Rectal smooth muscle tissue (tissue), 1 donor: ENCODE results near the gene EFCAB6.

ENCODE experiments used
- H3K27ac ChIP-seq: one replicate; pipeline ENCODE4 v1.7.0; 2013; ENCODE audit warnings: low read depth, low read length, inconsistent platforms
- H3K27me3 ChIP-seq: one replicate; pipeline ENCODE4 v1.7.0; 2013; ENCODE audit warnings: low read length; ENCODE audit not compliant: control insufficient read depth, insufficient read depth
- H3K36me3 ChIP-seq: one replicate; pipeline ENCODE4 v1.7.0; 2013; ENCODE audit warnings: low read length; ENCODE audit not compliant: control insufficient read depth, insufficient read depth
- H3K4me1 ChIP-seq: one replicate; pipeline ENCODE4 v1.7.0; 2013; ENCODE audit warnings: low read length; ENCODE audit not compliant: control insufficient read depth, insufficient read depth
- H3K4me3 ChIP-seq: one replicate; pipeline ENCODE4 v1.7.0; 2013; ENCODE audit warnings: low read length
- H3K9ac ChIP-seq: one replicate; pipeline ENCODE4 v1.7.0; 2013; ENCODE audit warnings: low read length

Gene EFCAB6

DNA sequence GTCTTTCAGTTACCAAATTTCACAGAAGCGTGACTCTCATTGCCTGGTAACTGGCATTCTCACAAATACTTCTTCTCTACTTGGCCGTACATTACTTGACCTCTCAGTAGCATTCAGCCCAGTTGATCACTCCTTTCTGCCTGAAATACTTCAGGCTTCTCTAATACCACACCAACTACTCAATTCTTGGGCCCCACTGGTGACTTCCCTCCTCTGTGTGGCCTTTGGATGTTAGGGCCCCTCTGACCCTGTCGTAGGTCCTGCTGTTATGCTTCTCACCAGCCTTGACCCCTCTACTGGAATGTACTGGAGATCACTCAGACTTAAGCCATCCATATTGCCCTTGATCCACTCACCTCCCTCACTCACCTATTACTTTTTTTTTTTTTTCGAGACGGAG lies 2.2 kb upstream of the EFCAB6 start:
- Histone ChIP-seq H3K27ac (no peak overlapping the region), H3K36me3 (no peaks in the 10 kb centered on the region), H3K27me3 (peaks cover 1% of the 10 kb centered on the region), H3K4me3 (no peak overlapping the region), H3K4me1 (peaks cover 4% of the 10 kb centered on the region), H3K9ac (no peak overlapping the region)

DNA sequence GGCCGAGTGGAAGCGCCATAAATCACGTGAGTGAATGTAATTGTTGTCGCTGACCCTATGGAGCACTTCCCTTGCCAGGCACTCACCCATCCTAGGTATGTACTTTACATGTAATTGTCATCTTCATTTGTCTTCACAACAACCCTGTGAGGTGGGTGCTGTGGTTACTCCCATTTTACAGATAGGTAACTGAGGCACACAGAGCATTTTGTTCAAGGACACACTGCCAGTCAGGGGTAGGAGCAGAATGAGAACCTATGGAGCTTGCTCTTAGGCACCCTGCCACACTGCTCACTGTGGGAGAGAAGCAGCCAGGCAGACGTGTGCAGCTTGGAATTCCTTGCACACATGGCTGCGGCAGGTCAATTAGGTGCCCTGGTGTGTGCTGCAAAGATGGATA lies 785 bp upstream of the EFCAB6 start:
- Histone ChIP-seq H3K9ac (peak overlapping the region; percentile 79), H3K4me1 (peaks cover 4% of the 10 kb centered on the region), H3K27ac (no peak overlapping the region), H3K27me3 (no peaks in the 10 kb centered on the region), H3K36me3 (no peaks in the 10 kb centered on the region), H3K4me3 (peak overlapping the region; percentile 69)

DNA sequence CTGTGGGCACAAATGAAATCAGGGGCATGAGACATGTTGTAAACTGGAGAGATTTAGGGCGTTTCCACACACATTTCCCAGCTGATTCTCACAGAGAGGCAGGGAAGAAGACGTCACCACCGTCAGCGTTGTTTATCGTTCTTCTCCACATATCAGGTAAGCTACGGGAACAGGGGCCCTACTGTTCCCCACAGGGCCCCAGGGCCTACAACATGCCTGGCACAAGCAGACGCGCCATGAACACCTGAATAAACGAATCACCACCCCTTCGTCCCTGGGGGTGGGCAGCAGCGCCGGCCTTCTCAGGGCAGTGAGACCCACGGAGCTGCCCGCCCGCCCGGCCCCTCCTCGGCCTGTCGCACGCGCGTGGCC lies 342 bp downstream of the EFCAB6 start:
- no peaks in the 10 kb centered on the region for H3K27me3 ChIP-seq
- peak overlapping the region; percentile 3 for H3K9ac ChIP-seq
- peak overlapping the region; percentile 61 for H3K27ac ChIP-seq
- H3K4me3 ChIP-seq, result peak overlapping the region; percentile 69
- H3K36me3 ChIP-seq, result no peaks in the 10 kb centered on the region
- H3K4me1 ChIP-seq, result peaks cover 4% of the 10 kb centered on the region

DNA sequence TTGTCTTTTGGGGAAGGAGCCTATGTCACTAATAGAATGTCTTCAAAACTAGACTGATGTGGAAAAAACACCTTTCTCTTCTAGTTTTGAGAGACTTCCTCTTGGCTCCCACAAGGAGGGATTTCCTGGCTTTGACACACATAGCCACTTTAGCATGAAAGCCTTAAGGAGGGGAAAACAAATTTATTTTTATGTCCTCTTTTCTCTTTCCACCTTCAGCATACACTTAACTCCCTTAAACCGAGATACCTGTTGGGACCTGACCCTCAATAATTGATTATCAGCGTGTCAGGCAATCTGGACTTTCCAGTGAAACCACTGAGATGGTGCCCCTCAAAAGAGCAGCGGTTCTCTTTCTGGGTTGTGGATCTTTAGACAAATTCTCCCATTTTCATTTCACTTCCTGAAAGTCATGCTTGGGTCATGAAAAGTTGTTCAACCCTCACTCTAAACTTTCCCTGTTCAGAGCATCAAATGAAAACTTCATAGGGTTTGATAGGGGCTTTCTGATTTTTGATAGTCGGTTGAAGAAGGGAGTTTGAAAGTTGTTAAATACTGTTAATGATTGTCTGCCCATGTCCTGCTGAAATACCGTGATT lies 9.1 kb downstream of the EFCAB6 start:
- no peaks in the 10 kb centered on the region for H3K36me3 ChIP-seq
- no peaks in the 10 kb centered on the region for H3K27me3 ChIP-seq
- H3K27ac ChIP-seq, result no peak overlapping the region
- H3K9ac ChIP-seq, result no peak overlapping the region
- H3K4me3 ChIP-seq, result no peak overlapping the region
- H3K4me1 ChIP-seq, result no peaks in the 10 kb centered on the region

DNA sequence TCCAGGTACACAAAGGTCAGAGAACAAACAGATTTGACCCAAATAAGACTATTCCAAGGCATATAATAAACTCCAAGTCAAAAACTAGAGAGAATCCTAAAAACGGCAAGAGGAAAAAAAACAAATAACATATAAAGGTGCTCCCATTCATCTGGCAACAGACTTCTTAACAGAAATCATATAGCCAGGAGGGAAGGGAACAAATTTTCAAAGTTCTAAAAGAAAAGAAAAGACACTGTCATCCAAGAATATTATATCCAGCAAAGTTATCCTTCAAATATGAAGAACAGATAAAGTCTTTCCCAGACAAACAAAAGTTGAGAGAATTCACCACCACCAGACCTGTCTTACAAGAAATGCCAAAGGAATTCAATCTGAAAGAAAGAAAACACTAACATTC lies 11.1 kb downstream of the EFCAB6 start:
- Histone ChIP-seq H3K36me3 (no peaks in the 10 kb centered on the region), H3K27me3 (no peaks in the 10 kb centered on the region), H3K4me1 (peaks cover 5% of the 10 kb centered on the region), H3K9ac (no peak overlapping the region), H3K27ac (no peak overlapping the region), H3K4me3 (no peak overlapping the region)

DNA sequence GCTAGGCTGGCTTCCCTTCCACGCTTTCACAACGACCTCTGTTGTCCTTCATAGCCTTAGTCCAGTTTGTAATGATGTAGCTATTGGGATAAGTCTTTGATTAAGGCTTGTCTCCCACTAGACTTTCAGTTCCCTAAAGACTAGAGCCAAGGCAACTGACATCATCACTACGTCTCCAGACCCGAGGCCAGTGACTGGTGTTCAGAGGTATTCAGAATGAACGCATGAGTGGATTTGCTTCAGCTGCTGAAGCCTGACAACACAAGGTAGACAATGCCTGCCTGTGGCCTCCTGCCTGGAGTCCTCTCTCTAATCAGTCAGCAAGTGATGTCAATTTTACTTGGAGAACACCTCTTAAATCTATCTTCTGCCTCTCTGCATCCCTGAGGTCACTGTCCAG lies 13.6 kb downstream of the EFCAB6 start:
- Histone ChIP-seq H3K27ac (no peak overlapping the region), H3K36me3 (no peaks in the 10 kb centered on the region), H3K27me3 (no peaks in the 10 kb centered on the region), H3K9ac (no peak overlapping the region), H3K4me1 (peaks cover 7% of the 10 kb centered on the region), H3K4me3 (no peak overlapping the region)

DNA sequence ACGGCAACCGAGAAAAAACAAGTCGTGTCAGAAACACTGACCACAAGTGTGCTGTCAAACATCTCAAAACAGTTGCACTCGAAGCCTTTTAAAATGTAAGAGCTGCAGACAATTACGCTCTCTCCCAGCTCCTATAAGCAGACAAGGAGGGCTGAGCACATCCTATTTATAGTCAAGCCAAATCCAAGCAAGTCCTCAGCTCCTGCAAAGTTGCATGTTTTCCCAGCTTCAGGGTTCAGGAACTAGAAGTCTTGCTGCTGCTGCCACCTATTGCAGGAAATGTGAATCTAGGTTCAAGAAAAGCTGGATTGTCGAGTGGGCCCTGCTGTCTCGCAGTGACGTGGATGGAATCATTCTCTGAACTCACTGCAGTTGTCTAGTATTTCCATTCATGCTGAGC lies 15.5 kb downstream of the EFCAB6 start:
- H3K27me3 ChIP-seq, result no peaks in the 10 kb centered on the region
- no peak overlapping the region for H3K27ac ChIP-seq
- no peak overlapping the region for H3K4me3 ChIP-seq
- peaks cover 7% of the 10 kb centered on the region for H3K4me1 ChIP-seq
- no peaks in the 10 kb centered on the region for H3K36me3 ChIP-seq
- no peak overlapping the region for H3K9ac ChIP-seq

DNA sequence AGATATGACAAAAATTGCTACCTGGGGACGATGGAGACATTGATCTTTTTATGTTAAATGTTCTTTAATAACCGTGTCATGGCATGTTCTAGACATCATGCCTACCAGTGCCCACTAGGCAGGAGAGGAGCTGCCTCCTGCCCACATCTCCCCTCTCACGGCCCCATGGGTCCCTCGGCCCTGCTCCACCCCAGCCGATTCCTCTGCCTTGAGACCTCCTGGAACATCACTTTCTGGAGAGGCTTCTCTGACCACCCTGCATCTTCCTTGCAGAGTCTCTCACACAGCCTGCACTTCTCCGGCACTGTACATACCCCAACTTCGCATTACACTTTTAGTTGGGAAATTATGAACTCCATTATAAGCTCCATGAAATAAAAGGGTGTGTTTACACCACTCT lies 16.8 kb downstream of the EFCAB6 start:
- Histone ChIP-seq H3K4me3 (no peak overlapping the region), H3K9ac (no peak overlapping the region), H3K36me3 (no peaks in the 10 kb centered on the region), H3K27me3 (no peaks in the 10 kb centered on the region), H3K27ac (no peak overlapping the region), H3K4me1 (peaks cover 7% of the 10 kb centered on the region)

DNA sequence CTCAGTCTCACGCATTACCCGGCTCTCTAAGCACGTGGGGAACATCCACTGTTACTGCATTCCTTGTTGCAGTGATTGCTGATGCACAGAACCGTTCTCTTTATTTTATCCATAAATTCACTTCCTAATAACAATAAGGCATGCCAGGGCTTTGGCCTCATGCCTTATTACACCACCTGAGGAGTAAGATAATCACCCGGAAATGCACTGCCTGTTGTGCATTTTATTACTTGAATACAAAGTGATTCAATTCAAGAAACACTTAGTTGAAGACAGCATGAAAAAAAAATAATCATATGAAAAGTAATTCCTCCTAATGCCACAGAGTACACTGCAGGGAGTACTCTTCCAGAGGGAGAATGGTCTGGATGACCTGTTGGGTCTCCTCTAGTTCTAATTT lies 19.2 kb downstream of the EFCAB6 start:
- Histone ChIP-seq H3K4me1 (peaks cover 7% of the 10 kb centered on the region), H3K27ac (no peak overlapping the region), H3K36me3 (no peaks in the 10 kb centered on the region), H3K9ac (no peak overlapping the region), H3K27me3 (no peaks in the 10 kb centered on the region), H3K4me3 (no peak overlapping the region)

DNA sequence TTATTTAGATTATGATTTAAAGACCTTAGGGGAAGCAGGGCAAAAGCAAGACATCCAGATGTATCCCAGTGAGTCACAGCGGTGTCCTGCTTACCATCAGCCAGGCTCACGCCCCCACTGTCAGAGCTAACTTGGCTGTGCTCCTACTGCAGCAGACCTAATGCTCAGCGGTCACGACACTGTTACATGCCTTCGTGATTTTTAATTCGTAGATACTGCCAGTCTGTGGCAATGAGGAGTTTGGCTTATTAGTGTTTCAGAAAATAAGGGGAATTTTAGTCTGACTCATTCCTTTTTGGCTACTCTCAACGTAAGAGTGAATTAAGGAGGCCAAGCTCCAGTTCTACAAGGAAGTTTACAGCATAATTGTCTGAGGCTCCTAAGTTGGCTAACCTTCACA lies 22.7 kb downstream of the EFCAB6 start:
- no peaks in the 10 kb centered on the region for H3K4me1 ChIP-seq
- no peaks in the 10 kb centered on the region for H3K27me3 ChIP-seq
- peak overlapping the region; percentile 18 for H3K27ac ChIP-seq
- H3K9ac ChIP-seq, result no peak overlapping the region
- H3K36me3 ChIP-seq, result no peaks in the 10 kb centered on the region
- no peak overlapping the region for H3K4me3 ChIP-seq

DNA sequence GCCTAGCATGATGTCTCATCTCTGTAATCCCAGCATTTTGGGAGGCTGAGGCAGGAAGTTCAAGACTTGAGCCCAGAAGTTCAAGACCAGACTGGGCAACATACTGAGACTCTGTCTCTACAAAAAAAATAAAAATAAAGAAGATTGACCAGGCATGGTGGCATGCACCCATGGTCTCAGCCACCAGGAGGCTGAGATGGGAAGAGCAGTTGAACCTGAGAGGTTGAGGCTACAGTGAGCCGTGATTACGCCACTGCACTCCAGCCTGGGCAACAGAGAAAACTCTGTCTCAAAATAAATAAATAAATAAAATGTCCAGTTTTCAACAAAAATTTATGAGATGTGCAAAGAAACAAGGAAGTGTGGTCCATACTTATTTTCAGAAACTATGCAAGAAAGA lies 28.3 kb downstream of the EFCAB6 start:
- H3K36me3 ChIP-seq, result no peaks in the 10 kb centered on the region
- H3K9ac ChIP-seq, result no peak overlapping the region
- H3K27me3 ChIP-seq, result no peaks in the 10 kb centered on the region
- H3K27ac ChIP-seq, result no peak overlapping the region
- no peak overlapping the region for H3K4me3 ChIP-seq
- no peaks in the 10 kb centered on the region for H3K4me1 ChIP-seq

DNA sequence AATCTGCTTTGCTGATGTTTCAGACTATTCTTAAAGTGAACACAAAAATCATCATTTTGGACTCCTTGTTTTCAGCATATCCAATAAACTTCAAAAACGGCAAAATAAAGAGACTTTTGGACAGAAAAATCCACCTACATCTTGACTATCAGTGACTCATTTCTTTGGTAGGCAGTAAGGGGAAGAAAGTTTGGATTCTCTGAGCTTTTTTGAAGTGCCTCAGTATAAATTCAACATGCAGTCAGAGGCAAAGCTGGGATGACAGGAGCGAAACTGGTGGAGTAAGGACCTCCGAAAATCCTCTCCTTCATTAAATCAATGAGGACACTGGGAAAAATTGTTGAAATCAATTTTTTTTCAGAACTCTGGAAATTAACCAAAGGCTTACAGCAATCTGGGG lies 29.7 kb downstream of the EFCAB6 start:
- Histone ChIP-seq H3K36me3 (no peaks in the 10 kb centered on the region), H3K4me1 (no peaks in the 10 kb centered on the region), H3K4me3 (no peak overlapping the region), H3K27ac (no peak overlapping the region), H3K9ac (no peak overlapping the region), H3K27me3 (no peaks in the 10 kb centered on the region)

DNA sequence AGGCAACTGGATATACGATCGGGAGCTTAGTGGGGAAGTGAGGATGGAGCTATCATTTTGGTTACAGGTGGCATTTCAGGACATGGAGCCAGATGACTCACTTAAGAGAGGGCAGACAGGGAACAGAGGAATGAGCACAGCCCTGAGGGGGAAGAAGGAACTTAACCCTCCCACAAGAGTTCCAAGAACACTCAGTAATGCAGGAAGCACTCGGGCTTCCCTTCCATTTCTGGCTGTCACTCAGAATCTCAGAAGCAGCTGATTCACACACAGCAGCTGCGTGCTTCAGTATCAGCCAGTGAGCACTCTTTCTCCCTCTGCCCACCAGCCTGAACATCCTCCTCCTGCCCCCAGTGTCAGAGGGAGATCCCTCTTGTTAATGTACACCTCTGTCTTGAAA lies 34.8 kb downstream of the EFCAB6 start:
- Histone ChIP-seq H3K9ac (no peak overlapping the region), H3K27ac (no peak overlapping the region), H3K36me3 (no peaks in the 10 kb centered on the region)

More for the DNA sequence above, 34.8 kb downstream of the EFCAB6 start:
- H3K27me3 ChIP-seq, result no peaks in the 10 kb centered on the region
- no peak overlapping the region for H3K4me3 ChIP-seq
- no peaks in the 10 kb centered on the region for H3K4me1 ChIP-seq
